Activated T-helper 1 cell treated with anti-CD3 and anti-CD28 coated beads, Interleukin-12 subunit alpha, Interleukin-12 subunit beta, Interleukin-2, Interleukin-4 antibody, amounts not matched to agents 30 ng/mL and 10 ng/mL and 1 ng/mL, durations not matched to agents 14 hours and 24 hours and 36 hours (primary cell): ENCODE results near the gene PIK3AP1. TPM values are rescaled to one million over a fixed set of nuclear protein-coding genes. Genes with fewer than 3 reads are reported as not detected.
"Not testable (repeated sequence)": the region's sequence is repeated elsewhere in the genome, so short reads cannot be mapped to it uniquely, and the experiment has no call there.

Experiments
- DNase-seq: peaks from one replicate; pipeline ENCODE4 v3.0.0; 2021; ENCODE audit warnings: low spot score
- H3K27ac Mint-ChIP-seq: one replicate; pipeline ENCODE4 v1.8.0; 2021; ENCODE audit warnings: mild to moderate bottlenecking, mixed read lengths
- H3K27me3 Mint-ChIP-seq: one replicate; pipeline ENCODE4 v1.8.0; 2022; ENCODE audit warnings: mild to moderate bottlenecking, moderate library complexity, mixed read lengths; ENCODE audit not compliant: insufficient read depth
- H3K36me3 Mint-ChIP-seq: one replicate; pipeline ENCODE4 v1.8.0; 2021; ENCODE audit warnings: low read depth, mixed read lengths
- H3K4me1 Mint-ChIP-seq: one replicate; pipeline ENCODE4 v1.8.0; 2021; ENCODE audit warnings: low read depth, mixed read lengths
- H3K4me3 Mint-ChIP-seq: one replicate; pipeline ENCODE4 v1.8.0; 2021; ENCODE audit warnings: mild to moderate bottlenecking, moderate library complexity, mixed read lengths
- H3K9me3 Mint-ChIP-seq: one replicate; pipeline ENCODE4 v1.8.0; 2021; ENCODE audit warnings: mixed read lengths
- intact Hi-C: fragments of 100-400 bp; cut with micrococcal nuclease; formaldehyde crosslinking; loops from one replicate; pipeline ENCODE4 v1.15.1; 2024
- total RNA-seq: library from RNA; stranded (reverse); gene quantifications from 2 replicates; pipeline ENCODE4 v1.2.3, GENCODE V29; 2022

The PIK3AP1 gene
- total RNA-seq, 1 donor from 2014 or later, result 9.9 TPM

- DNase-seq, result no peak
- intact Hi-C loops, result no loop called here
- Mint-ChIP-seq H3K9me3 (no peaks in the 10 kb centered on the region), H3K36me3 (no peaks in the 10 kb centered on the region), H3K27me3 (peaks cover 8% of the 10 kb centered on the region), H3K4me3 (no peak overlapping the region), H3K27ac (no peak overlapping the region), H3K4me1 (peaks cover 11% of the 10 kb centered on the region)
Observed at GRCh38 chr10:96746503-96746902, 26.2 kb upstream of the PIK3AP1 start.

- Mint-ChIP-seq H3K27ac (no peak overlapping the region), H3K36me3 (no peaks in the 10 kb centered on the region), H3K27me3 (peaks cover 8% of the 10 kb centered on the region), H3K9me3 (no peaks in the 10 kb centered on the region), H3K4me1 (peaks cover 11% of the 10 kb centered on the region), H3K4me3 (no peak overlapping the region)
- no peak for DNase-seq
- intact Hi-C loops, result no loop called here
Observed at GRCh38 chr10:96745950-96746349, 25.6 kb upstream of the PIK3AP1 start.

- H3K36me3 Mint-ChIP-seq, result no peaks in the 10 kb centered on the region
- H3K4me3 Mint-ChIP-seq, result no peak overlapping the region
- DNase-seq, result no peak
- intact Hi-C loops, result loop anchor here (5.0 kb wide), 1 partner anchor 102 kb away; no protein-coding TSS in a partner anchor
- no peak overlapping the region for H3K27ac Mint-ChIP-seq
- H3K4me1 Mint-ChIP-seq, result peaks cover 11% of the 10 kb centered on the region
- no peaks in the 10 kb centered on the region for H3K9me3 Mint-ChIP-seq
- peaks cover 8% of the 10 kb centered on the region for H3K27me3 Mint-ChIP-seq
Observed at GRCh38 chr10:96743988-96744585, 23.8 kb upstream of the PIK3AP1 start.

GRCh38 chr10:96741557-96741956, 21.2 kb upstream of the PIK3AP1 start:
- not testable (repeated sequence) for H3K9me3 Mint-ChIP-seq, H3K4me3 Mint-ChIP-seq, H3K27me3 Mint-ChIP-seq, H3K4me1 Mint-ChIP-seq, H3K27ac Mint-ChIP-seq, DNase-seq, H3K36me3 Mint-ChIP-seq
- intact Hi-C loops, result loop anchor here (5.0 kb wide), 1 partner anchor 99 kb away; no protein-coding TSS in a partner anchor

GRCh38 chr10:96740579-96741281, 20.4 kb upstream of the PIK3AP1 start:
- DNase-seq, result no peak
- Mint-ChIP-seq H3K9me3 (no peaks in the 10 kb centered on the region), H3K4me1 (no peaks in the 10 kb centered on the region), H3K27ac (no peak overlapping the region), H3K4me3 (no peak overlapping the region), H3K36me3 (no peaks in the 10 kb centered on the region), H3K27me3 (peaks cover 7% of the 10 kb centered on the region)
- intact Hi-C loops, result loop anchor here (5.0 kb wide), 1 partner anchor 98 kb away; no protein-coding TSS in a partner anchor

GRCh38 chr10:96740141-96740540, 19.8 kb upstream of the PIK3AP1 start:
- no peaks in the 10 kb centered on the region for H3K36me3 Mint-ChIP-seq
- intact Hi-C loops, result loop anchor here (5.0 kb wide), 1 partner anchor 98 kb away; no protein-coding TSS in a partner anchor
- DNase-seq, result no peak
- H3K4me1 Mint-ChIP-seq, result no peaks in the 10 kb centered on the region
- H3K27ac Mint-ChIP-seq, result no peak overlapping the region
- no peak overlapping the region for H3K4me3 Mint-ChIP-seq
- H3K9me3 Mint-ChIP-seq, result no peaks in the 10 kb centered on the region
- H3K27me3 Mint-ChIP-seq, result peaks cover 5% of the 10 kb centered on the region

GRCh38 chr10:96737307-96737902, 17.1 kb upstream of the PIK3AP1 start:
- DNase-seq, H3K27me3 Mint-ChIP-seq, H3K4me1 Mint-ChIP-seq, H3K4me3 Mint-ChIP-seq, intact Hi-C loops, H3K27ac Mint-ChIP-seq, H3K9me3 Mint-ChIP-seq, H3K36me3 Mint-ChIP-seq: not testable (repeated sequence)

- Mint-ChIP-seq H3K9me3 (no peaks in the 10 kb centered on the region), H3K27me3 (peaks cover 7% of the 10 kb centered on the region), H3K4me3 (no peak overlapping the region), H3K4me1 (peaks cover 12% of the 10 kb centered on the region), H3K36me3 (no peaks in the 10 kb centered on the region), H3K27ac (no peak overlapping the region)
- no peak for DNase-seq
- intact Hi-C loops, result no loop called here
Observed at GRCh38 chr10:96724621-96725020, 4.3 kb upstream of the PIK3AP1 start.

GRCh38 chr10:96721207-96721572, 876 bp upstream of the PIK3AP1 start:
- Mint-ChIP-seq H3K36me3 (no peaks in the 10 kb centered on the region), H3K27me3 (peaks cover 9% of the 10 kb centered on the region), H3K9me3 (no peaks in the 10 kb centered on the region), H3K27ac (no peak overlapping the region), H3K4me3 (peak overlapping the region; percentile 84), H3K4me1 (peaks cover 27% of the 10 kb centered on the region)
- DNase-seq, result no peak
- intact Hi-C loops, result loop anchor here (2.0 kb wide), 1 partner anchor 132 kb away; no protein-coding TSS in a partner anchor

- Mint-ChIP-seq H3K4me1 (peaks cover 27% of the 10 kb centered on the region), H3K9me3 (no peaks in the 10 kb centered on the region), H3K36me3 (no peaks in the 10 kb centered on the region), H3K4me3 (peak overlapping the region; percentile 95), H3K27ac (peak overlapping the region; percentile 88), H3K27me3 (peaks cover 9% of the 10 kb centered on the region)
- DNase-seq, result peak; percentile 14
- intact Hi-C loops, result loop anchor here (1.0 to 2.0 kb wide), 3 partner anchors 25 to 131 kb away; no protein-coding TSS in a partner anchor
Observed at GRCh38 chr10:96719850-96720421, 378 bp downstream of the PIK3AP1 start.

GRCh38 chr10:96719200-96719599, 1.1 kb downstream of the PIK3AP1 start:
- Mint-ChIP-seq H3K4me1 (peaks cover 27% of the 10 kb centered on the region), H3K9me3 (no peaks in the 10 kb centered on the region), H3K4me3 (peak overlapping the region; percentile 95), H3K36me3 (no peaks in the 10 kb centered on the region), H3K27ac (no peak overlapping the region), H3K27me3 (peaks cover 9% of the 10 kb centered on the region)
- no peak for DNase-seq
- intact Hi-C loops, result no loop called here

GRCh38 chr10:96718304-96718990, 1.9 kb downstream of the PIK3AP1 start:
- DNase-seq, result no peak
- H3K27me3 Mint-ChIP-seq, result peaks cover 9% of the 10 kb centered on the region
- H3K27ac Mint-ChIP-seq, result no peak overlapping the region
- peaks cover 27% of the 10 kb centered on the region for H3K4me1 Mint-ChIP-seq
- H3K9me3 Mint-ChIP-seq, result no peaks in the 10 kb centered on the region
- H3K4me3 Mint-ChIP-seq, result peak overlapping the region; percentile 29
- intact Hi-C loops, result no loop called here
- no peaks in the 10 kb centered on the region for H3K36me3 Mint-ChIP-seq
